Gastroesophageal sphincter (tissue), 4 donors: ENCODE measurements around the gene FOLR1. TPM values are rescaled to one million over a fixed set of nuclear protein-coding genes. Genes with fewer than 3 reads are reported as not detected.
A peak's percentile ranks its signal among the peaks of the same experiment; 100 is the strongest.

ENCODE experiments used
- ATAC-seq: fragments of 150-250 bp; one replicate; pipeline ENCODE4 v1.9.1; 2016; ENCODE audit warnings: mild to moderate bottlenecking, moderate library complexity
- H3K27ac ChIP-seq, 4 donors: fragments of 200-600 bp; sonication (generic) in 3 of 4; 1 replicate in 3 of 4; 2 replicates in 1 of 4; pipeline ENCODE4 v1.5.1; 2016 to 2019
- H3K27me3 ChIP-seq: fragments of 200-600 bp; sonication (generic); one replicate; pipeline ENCODE4 v1.5.1; 2019
- H3K36me3 ChIP-seq, 2 donors: fragments of 200-600 bp; sonication (generic); one replicate each; pipeline ENCODE4 v1.5.1; 2019; ENCODE audit warnings: control low read depth in 1 of 2
- H3K4me1 ChIP-seq, 3 donors: fragments of 200-600 bp; sonication (generic); 1 replicate in 2 of 3; 2 replicates in 1 of 3; pipeline ENCODE4 v1.5.1; 2016 to 2019; ENCODE audit warnings: control low read depth in 2 of 3
- H3K4me3 ChIP-seq, 2 donors: fragments of 200-600 bp; sonication (generic); one replicate each; pipeline ENCODE4 v1.5.1; 2019; ENCODE audit warnings: mild to moderate bottlenecking in 1 of 2, moderate library complexity in 1 of 2
- H3K9me3 ChIP-seq, 3 donors: fragments of 200-600 bp; sonication (generic); one replicate each; pipeline ENCODE4 v1.5.1; 2017 to 2019; ENCODE audit warnings: control low read depth in 2 of 3
- EP300 ChIP-seq: sonication (generic); formaldehyde crosslinking; IDR thresholded peaks from one replicate; pipeline ENCODE4 v1.6.1; 2017; ENCODE audit warnings: antibody characterized with exemption, mild to moderate bottlenecking
- POLR2A ChIP-seq, 2 donors: fragments of 450-650 bp; IDR thresholded peaks; one replicate each; pipeline ENCODE4 v1.6.1; 2017; ENCODE audit warnings: antibody characterized with exemption in 2 of 2, mild to moderate bottlenecking in 2 of 2, moderate library complexity in 1 of 2
- POLR2AphosphoS5 ChIP-seq: sonication (generic); formaldehyde crosslinking; IDR thresholded peaks from one replicate; pipeline ENCODE4 v1.6.1; 2017; ENCODE audit warnings: antibody characterized with exemption
- WGBS, 2 donors: methylation state at CpG; one replicate each; pipeline ENCODE4 v1.1.5; 2018; ENCODE audit warnings: low coverage in 1 of 2; 5-methylcytosine and 5-hydroxymethylcytosine counted together
- total RNA-seq, 4 donors: library from RNA; depleted of rRNA; stranded (reverse); fragments of >200 nt; gene quantifications; one replicate each; pipeline ENCODE4 v1.1.0, GENCODE V29; 2016
- TF ChIP-seq, protein P1 (sequence below), 4 experiments: fragments of 200-600 bp in 2 of 4; fragments of 450-650 bp in 2 of 4; sonication (generic) in 1 of 4; IDR thresholded peaks; one replicate each; pipeline ENCODE4 v1.5.1; 2017 to 2019; ENCODE audit warnings: antibody characterized with exemption in 4 of 4, mild to moderate bottlenecking in 2 of 4, moderate library complexity in 2 of 4

The FOLR1 gene
- total RNA-seq, 4 donors from 2014 or later, result 0.81 to 23.7 TPM; not detected in 2

DNA sequence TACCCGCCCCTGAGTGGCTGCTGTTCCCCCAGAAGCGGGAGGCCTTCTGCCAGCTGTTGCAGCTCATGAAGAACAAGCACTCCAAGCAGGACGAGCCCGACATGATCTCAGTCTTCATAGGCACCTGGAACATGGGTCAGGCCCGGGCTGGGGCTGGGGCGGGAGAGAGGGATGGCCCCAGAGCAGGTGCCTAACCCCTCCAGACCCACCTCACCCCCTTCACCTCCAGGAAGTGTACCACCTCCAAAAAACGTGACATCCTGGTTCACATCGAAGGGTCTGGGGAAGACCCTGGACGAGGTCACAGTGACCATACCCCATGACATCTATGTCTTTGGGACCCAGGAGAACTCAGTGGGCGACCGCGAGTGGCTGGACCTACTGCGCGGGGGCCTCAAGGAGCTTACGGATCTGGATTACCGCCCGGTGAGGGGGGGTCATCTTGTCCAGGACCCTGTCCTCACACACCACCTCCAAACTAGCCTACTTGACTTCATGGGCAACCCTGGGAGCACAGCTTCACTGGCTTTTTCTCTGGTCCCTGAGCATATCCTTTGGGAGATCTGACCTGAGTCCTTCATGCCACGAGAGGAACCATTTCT is 38.9 kb downstream of the FOLR1 start:
- Histone ChIP-seq H3K9me3 (no peaks in the 10 kb centered on the region), H3K4me3 (no peak overlapping the region), H3K27me3 (no peaks in the 10 kb centered on the region), H3K4me1 (peaks cover 0 to 74% (median 15%) of the 10 kb centered on the region in 3 donors), H3K27ac (peak overlapping the region in 1 of 4 donors; percentile 11), H3K36me3 (peaks cover 0 to 84% of the 10 kb centered on the region in 2 donors)
- ATAC-seq, result no peak
- 90 to 93% methylated on average over 3 to 8 of the region's 18 CpGs for WGBS, 2 donors
- no peak for TF ChIP-seq POLR2AphosphoS5
- TF ChIP-seq, protein P1, sequence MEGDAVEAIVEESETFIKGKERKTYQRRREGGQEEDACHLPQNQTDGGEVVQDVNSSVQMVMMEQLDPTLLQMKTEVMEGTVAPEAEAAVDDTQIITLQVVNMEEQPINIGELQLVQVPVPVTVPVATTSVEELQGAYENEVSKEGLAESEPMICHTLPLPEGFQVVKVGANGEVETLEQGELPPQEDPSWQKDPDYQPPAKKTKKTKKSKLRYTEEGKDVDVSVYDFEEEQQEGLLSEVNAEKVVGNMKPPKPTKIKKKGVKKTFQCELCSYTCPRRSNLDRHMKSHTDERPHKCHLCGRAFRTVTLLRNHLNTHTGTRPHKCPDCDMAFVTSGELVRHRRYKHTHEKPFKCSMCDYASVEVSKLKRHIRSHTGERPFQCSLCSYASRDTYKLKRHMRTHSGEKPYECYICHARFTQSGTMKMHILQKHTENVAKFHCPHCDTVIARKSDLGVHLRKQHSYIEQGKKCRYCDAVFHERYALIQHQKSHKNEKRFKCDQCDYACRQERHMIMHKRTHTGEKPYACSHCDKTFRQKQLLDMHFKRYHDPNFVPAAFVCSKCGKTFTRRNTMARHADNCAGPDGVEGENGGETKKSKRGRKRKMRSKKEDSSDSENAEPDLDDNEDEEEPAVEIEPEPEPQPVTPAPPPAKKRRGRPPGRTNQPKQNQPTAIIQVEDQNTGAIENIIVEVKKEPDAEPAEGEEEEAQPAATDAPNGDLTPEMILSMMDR (IDR thresholded peaks at IDR 0.05), result no peak
- TF ChIP-seq EP300, result no peak

DNA sequence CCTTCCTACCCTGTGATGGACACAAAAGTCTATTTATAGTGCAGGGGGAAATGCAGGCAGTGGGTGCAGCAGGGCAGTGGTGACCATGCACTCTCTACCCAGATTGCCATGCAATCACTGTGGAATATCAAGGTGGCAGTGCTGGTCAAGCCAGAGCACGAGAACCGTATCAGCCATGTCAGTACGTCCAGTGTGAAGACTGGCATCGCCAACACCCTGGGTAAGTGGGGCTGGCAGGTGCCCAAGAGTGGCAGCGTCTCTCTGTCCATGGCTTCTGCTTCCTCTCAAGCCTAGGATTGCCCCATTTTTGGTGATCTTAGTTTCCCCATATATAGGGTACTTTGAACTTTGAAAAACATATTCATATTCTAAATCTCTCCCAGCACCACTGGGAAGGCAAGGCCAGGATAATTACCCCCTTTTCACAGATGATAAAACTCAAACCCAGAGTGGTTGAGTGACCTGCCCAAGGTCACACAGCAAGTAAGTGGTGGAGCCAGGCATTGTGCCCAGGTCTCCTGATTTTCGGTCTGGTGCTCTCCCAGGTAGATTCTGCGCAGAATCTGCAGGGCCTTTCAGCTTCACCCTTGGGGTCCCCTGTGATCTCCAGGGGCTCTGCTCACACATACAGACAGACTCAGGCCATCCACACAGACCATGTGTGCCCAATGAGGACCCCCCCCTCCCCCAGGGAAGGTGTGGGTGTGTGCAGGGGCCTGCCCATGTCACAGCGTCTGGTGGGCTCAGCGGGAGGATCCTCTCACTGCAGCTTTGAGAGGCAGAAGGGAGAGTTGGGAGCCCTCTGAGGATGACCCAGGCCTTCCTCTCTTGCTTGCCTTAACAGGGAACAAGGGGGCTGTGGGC is 39.7 kb downstream of the FOLR1 start:
- ATAC-seq, result no peak
- TF ChIP-seq EP300 (no peak), POLR2A (IDR thresholded peaks at IDR 0.05) (no peak), POLR2AphosphoS5 (no peak)
- TF ChIP-seq, protein P1 (IDR thresholded peaks at IDR 0.05), result no peak
- Histone ChIP-seq H3K4me1 (peaks cover 0 to 74% (median 10%) of the 10 kb centered on the region in 3 donors), H3K9me3 (no peaks in the 10 kb centered on the region), H3K4me3 (no peak overlapping the region), H3K27ac (peak overlapping the region in 2 of 4 donors; percentile 48), H3K36me3 (peaks cover 0 to 91% of the 10 kb centered on the region in 2 donors), H3K27me3 (no peaks in the 10 kb centered on the region)
- whole genome bisulfite sequencing, 2 donors, result 75 to 80% methylated on average over 2 of the region's 9 CpGs

DNA sequence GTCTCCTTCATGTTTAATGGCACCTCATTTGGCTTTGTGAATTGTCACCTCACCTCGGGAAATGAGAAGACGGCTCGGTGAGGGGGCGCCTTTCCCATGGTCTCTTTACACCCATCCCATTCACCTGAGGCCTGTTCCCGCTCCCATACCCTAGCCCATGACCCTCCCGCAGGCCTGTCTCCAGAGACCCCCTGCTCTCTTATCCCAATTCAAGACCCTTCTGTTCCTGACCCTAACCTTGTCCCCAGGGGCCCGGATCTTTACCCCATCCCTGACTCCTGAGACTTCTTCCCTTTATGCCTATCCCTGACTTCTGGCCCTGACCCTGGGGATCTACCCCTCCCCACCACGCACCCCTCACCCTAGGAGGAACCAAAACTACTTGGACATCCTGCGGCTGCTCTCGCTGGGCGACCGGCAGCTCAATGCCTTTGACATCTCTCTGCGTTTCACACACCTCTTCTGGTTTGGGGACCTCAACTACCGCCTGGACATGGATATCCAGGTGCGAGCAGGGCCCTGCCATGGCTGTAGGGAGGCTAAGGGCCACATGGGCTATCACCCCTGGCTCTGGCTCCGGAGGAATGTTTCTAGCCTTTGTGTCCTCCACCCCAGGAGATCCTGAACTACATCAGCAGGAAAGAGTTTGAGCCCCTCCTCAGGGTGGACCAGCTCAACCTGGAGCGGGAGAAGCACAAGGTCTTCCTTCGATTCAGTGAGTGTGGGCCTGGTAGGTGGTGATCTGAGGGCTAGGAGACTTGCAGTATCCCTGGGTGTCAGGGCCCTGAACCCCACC is 40.5 kb downstream of the FOLR1 start:
- Histone ChIP-seq H3K36me3 (peaks cover 0 to 98% of the 10 kb centered on the region in 2 donors), H3K27me3 (no peaks in the 10 kb centered on the region), H3K27ac (peak overlapping the region in 3 of 4 donors; percentile 48), H3K4me3 (no peak overlapping the region), H3K4me1 (peaks cover 0 to 74% (median 12%) of the 10 kb centered on the region in 3 donors), H3K9me3 (no peaks in the 10 kb centered on the region)
- TF ChIP-seq POLR2AphosphoS5 (no peak), POLR2A (IDR thresholded peaks at IDR 0.05) (no peak), EP300 (no peak)
- TF ChIP-seq, protein P1 (IDR thresholded peaks at IDR 0.05), result no peak
- no peak for ATAC-seq
- WGBS, 2 donors, result 86 to 95% methylated on average over 11 to 14 of the region's 18 CpGs

DNA sequence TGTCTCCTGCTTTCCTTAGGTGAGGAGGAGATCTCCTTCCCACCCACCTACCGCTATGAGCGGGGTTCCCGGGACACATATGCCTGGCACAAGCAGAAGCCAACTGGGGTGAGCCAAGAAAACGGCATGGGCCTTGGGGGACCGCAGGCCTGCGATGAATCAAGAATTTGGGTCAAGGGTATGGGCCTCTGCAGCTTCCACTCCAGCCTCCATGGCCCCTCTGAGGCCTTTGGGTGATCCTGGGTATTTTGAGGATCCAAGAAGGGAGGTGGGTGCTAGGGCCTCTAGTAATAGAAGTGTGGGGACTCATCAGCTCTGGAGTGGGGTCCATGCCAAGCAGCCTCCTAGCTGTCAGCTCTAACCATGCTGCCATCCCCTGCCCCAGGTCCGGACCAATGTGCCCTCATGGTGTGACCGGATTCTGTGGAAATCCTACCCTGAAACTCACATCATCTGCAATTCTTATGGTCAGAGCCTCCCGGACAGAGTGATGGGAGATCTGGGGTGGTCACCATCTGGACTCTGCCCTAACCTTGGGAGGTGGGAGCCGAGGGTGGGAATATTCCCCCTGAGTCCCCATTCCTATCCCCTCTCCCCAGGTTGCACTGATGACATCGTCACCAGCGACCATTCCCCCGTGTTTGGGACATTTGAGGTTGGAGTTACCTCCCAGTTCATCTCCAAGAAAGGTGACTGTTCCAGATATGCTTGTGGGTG is 41.3 kb downstream of the FOLR1 start:
- ATAC-seq, result no peak
- WGBS, 2 donors, result 70 to 100% methylated on average over 2 of the region's 13 CpGs
- H3K27ac ChIP-seq, result peak overlapping the region in 3 of 4 donors; percentile 48
- H3K9me3 ChIP-seq, result no peaks in the 10 kb centered on the region
- no peaks in the 10 kb centered on the region for H3K27me3 ChIP-seq
- H3K4me1 ChIP-seq, result peaks cover 0 to 74% (median 15%) of the 10 kb centered on the region in 3 donors
- H3K36me3 ChIP-seq, result peaks cover 0 to 100% of the 10 kb centered on the region in 2 donors
- no peak for TF ChIP-seq POLR2A (IDR thresholded peaks at IDR 0.05)
- TF ChIP-seq, protein P1 (IDR thresholded peaks at IDR 0.05), result no peak
- TF ChIP-seq POLR2AphosphoS5, result no peak
- TF ChIP-seq EP300, result no peak
- H3K4me3 ChIP-seq, result no peak overlapping the region
